Omental fat pad (tissue), 4 donors: Measurements from ENCODE around the gene SMTNL2. TPM values are rescaled to one million over a fixed set of nuclear protein-coding genes. Genes with fewer than 3 reads are reported as not detected.

Experiments
- ATAC-seq: fragments of 150-250 bp; one replicate; pipeline ENCODE4 v1.9.1; 2016; ENCODE audit warnings: mild to moderate bottlenecking, moderate library complexity; ENCODE audit not compliant: low FRiP score
- DNase-seq: peaks from one replicate; pipeline ENCODE4 v3.0.0-alpha.2; 2019; ENCODE audit warnings: low spot score
- total RNA-seq, 4 donors: library from RNA; depleted of rRNA; stranded (reverse); fragments of >200 nt; gene quantifications; one replicate each; pipeline ENCODE4 v1.1.0, GENCODE V29; 2016
- TF ChIP-seq, protein P1 (sequence below), 3 donors: fragments of 450-650 bp; IDR thresholded peaks; one replicate each; pipeline ENCODE4 v1.5.1; 2016 to 2017; ENCODE audit warnings: antibody characterized with exemption in 3 of 3, mild to moderate bottlenecking in 3 of 3, moderate library complexity in 2 of 3

Gene SMTNL2
- total RNA-seq, 4 donors from 2014 or later, result 2.8 to 14.2 (median 8.4) TPM

- ATAC-seq (no peak), DNase-seq (no peak)
- TF ChIP-seq, protein P1, sequence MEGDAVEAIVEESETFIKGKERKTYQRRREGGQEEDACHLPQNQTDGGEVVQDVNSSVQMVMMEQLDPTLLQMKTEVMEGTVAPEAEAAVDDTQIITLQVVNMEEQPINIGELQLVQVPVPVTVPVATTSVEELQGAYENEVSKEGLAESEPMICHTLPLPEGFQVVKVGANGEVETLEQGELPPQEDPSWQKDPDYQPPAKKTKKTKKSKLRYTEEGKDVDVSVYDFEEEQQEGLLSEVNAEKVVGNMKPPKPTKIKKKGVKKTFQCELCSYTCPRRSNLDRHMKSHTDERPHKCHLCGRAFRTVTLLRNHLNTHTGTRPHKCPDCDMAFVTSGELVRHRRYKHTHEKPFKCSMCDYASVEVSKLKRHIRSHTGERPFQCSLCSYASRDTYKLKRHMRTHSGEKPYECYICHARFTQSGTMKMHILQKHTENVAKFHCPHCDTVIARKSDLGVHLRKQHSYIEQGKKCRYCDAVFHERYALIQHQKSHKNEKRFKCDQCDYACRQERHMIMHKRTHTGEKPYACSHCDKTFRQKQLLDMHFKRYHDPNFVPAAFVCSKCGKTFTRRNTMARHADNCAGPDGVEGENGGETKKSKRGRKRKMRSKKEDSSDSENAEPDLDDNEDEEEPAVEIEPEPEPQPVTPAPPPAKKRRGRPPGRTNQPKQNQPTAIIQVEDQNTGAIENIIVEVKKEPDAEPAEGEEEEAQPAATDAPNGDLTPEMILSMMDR (IDR thresholded peaks at IDR 0.05), result no peak
These were observed 45.9 kb upstream of the SMTNL2 start for GRCh38 chr17:4538236-4539002.

GRCh38 chr17:4539025-4539424 is 45.3 kb upstream of the SMTNL2 start:
- TF ChIP-seq, protein P1 (IDR thresholded peaks at IDR 0.05), result no peak
- ATAC-seq (no peak), DNase-seq (no peak)

GRCh38 chr17:4539576-4540223 is 44.6 kb upstream of the SMTNL2 start:
- DNase-seq (no peak), ATAC-seq (no peak)
- TF ChIP-seq, protein P1 (IDR thresholded peaks at IDR 0.05), result no peak

DNA sequence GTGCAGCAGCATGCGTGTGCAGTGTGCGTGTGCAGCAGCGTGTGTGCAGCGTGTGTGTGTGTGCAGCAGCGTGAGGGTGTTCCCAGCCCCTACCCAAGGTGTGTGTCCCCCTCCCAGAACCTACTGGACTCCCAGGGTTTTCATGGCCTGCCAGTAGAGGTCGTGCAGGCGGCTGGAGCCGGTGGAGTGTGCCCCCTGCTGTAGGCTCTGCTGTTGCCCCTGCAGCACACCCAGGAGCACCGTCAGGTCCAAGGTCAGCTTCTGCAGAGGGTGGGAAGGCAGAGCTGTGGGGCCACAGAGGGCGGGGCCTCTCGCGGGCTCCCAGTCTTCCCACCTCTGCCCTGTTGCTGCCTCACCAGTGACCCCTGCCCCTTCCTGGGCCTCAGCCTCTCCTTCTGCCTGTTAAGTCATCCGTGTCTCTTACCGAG is 44.1 kb upstream of the SMTNL2 start:
- DNase-seq, result no peak
- TF ChIP-seq, protein P1 (IDR thresholded peaks at IDR 0.05), result no peak
- no peak for ATAC-seq

- TF ChIP-seq, protein P1 (IDR thresholded peaks at IDR 0.05), result no peak
- ATAC-seq (no peak), DNase-seq (no peak)
These were observed 43.5 kb upstream of the SMTNL2 start for GRCh38 chr17:4540687-4541327.

DNA sequence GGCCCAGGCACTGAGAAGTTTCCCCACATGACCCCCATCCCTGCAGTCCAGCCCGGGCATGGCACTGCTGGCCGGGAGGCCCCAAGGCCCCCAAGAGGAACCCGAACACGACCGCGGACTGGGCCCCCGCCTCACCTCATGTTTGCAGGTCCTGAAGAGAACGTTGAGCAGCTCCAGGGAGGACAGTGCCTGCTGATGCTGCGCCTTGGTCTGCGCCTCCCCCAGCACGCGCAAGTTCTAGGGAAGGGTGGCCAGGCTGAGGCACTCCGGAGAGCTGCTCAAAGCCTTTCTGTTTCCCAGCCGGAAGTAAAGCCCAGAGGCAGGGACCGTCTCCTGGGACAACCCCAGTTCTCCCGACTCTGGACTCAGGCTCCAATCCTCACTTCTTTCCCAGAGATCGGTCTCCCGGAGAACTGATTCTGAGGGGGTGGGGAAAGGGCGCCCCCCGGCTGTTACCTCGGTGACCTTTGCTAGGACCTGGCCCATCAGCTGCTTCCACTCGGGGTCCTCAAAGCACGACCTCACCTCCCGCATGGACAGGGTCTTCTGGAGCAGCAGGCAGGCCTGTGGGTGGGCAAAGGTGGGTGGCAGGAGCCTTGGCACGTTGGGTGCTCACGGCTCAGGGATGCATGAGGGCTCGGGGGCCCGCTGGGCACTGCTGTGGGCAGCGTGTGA is 42.9 kb upstream of the SMTNL2 start:
- ATAC-seq (no peak), DNase-seq (no peak)
- TF ChIP-seq, protein P1 (IDR thresholded peaks at IDR 0.05), result no peak
